ENCODE data around the gene ATP8B4. TPM values are rescaled to one million over a fixed set of nuclear protein-coding genes. Genes with fewer than 3 reads are reported as not detected.
"Not testable (repeated sequence)": the region's sequence is repeated elsewhere in the genome, so short reads cannot be mapped to it uniquely, and the experiment has no call there.

ATP8B4 gene
- total RNA-seq, 6 experiments from 2014 or later = 0.31 to 1.6 (median 0.91) TPM

- no peak for TF ChIP-seq CTCF (IDR thresholded peaks at IDR 0.05)
- H3K4me1 Mint-ChIP-seq (ENCODE audit: low read depth) = peaks cover 10% of the 10 kb centered on the region
- no peak for DNase-seq
- no peak overlapping the region for H3K27ac Mint-ChIP-seq
- H3K4me3 Mint-ChIP-seq = no peak overlapping the region
- peaks cover 4% of the 10 kb centered on the region; the same call in 1 of the 2 replicates for H3K27me3 Mint-ChIP-seq (ENCODE audit: insufficient read depth)
- H3K36me3 Mint-ChIP-seq (ENCODE audit: low read depth) = peaks cover 4% of the 10 kb centered on the region; the same call in 1 of the 2 replicates
- no peaks in the 10 kb centered on the region for H3K9me3 Mint-ChIP-seq
These were observed 11.9 kb downstream of the ATP8B4 start for GRCh38 chr15:50107157-50107556.

- peaks cover 4% of the 10 kb centered on the region; the same call in 1 of the 2 replicates for H3K27me3 Mint-ChIP-seq (ENCODE audit: insufficient read depth)
- TF ChIP-seq CTCF (IDR thresholded peaks at IDR 0.05) = no peak
- no peak overlapping the region for H3K4me3 Mint-ChIP-seq
- H3K9me3 Mint-ChIP-seq = no peaks in the 10 kb centered on the region
- peaks cover 4% of the 10 kb centered on the region; the same call in 1 of the 2 replicates for H3K36me3 Mint-ChIP-seq (ENCODE audit: low read depth)
- DNase-seq = no peak
- H3K27ac Mint-ChIP-seq = no peak overlapping the region
- peaks cover 10% of the 10 kb centered on the region for H3K4me1 Mint-ChIP-seq (ENCODE audit: low read depth)
These were observed 12.6 kb downstream of the ATP8B4 start for GRCh38 chr15:50106457-50106856.

GRCh38 chr15:50100486-50100885, 18.5 kb downstream of the ATP8B4 start:
- H3K4me1 Mint-ChIP-seq (ENCODE audit: low read depth) = peaks cover 12% of the 10 kb centered on the region
- H3K9me3 Mint-ChIP-seq = no peaks in the 10 kb centered on the region
- H3K27me3 Mint-ChIP-seq (ENCODE audit: insufficient read depth) = no peaks in the 10 kb centered on the region; the same call in 1 of the 2 replicates
- TF ChIP-seq CTCF (IDR thresholded peaks at IDR 0.05) = no peak
- peaks cover 4% of the 10 kb centered on the region; the same call in 1 of the 2 replicates for H3K36me3 Mint-ChIP-seq (ENCODE audit: low read depth)
- DNase-seq = no peak
- no peak overlapping the region for H3K27ac Mint-ChIP-seq
- H3K4me3 Mint-ChIP-seq = no peak overlapping the region

- H3K27ac Mint-ChIP-seq = peak overlapping the region; percentile 28; the same call in 1 of the 2 replicates
- no peak overlapping the region for H3K4me3 Mint-ChIP-seq
- no peak for DNase-seq
- peaks cover 12% of the 10 kb centered on the region for H3K4me1 Mint-ChIP-seq (ENCODE audit: low read depth)
- no peaks in the 10 kb centered on the region; the same call in 1 of the 2 replicates for H3K27me3 Mint-ChIP-seq (ENCODE audit: insufficient read depth)
- peaks cover 4% of the 10 kb centered on the region; the same call in 1 of the 2 replicates for H3K36me3 Mint-ChIP-seq (ENCODE audit: low read depth)
- H3K9me3 Mint-ChIP-seq = no peaks in the 10 kb centered on the region
- no peak for TF ChIP-seq CTCF (IDR thresholded peaks at IDR 0.05)
These were observed 20.5 kb downstream of the ATP8B4 start for GRCh38 chr15:50098545-50098944.

GRCh38 chr15:50095938-50096821, 22.9 kb downstream of the ATP8B4 start:
- H3K9me3 Mint-ChIP-seq = no peaks in the 10 kb centered on the region
- peaks cover 12% of the 10 kb centered on the region for H3K4me1 Mint-ChIP-seq (ENCODE audit: low read depth)
- no peak overlapping the region for H3K27ac Mint-ChIP-seq
- H3K4me3 Mint-ChIP-seq = no peak overlapping the region
- H3K36me3 Mint-ChIP-seq (ENCODE audit: low read depth) = no peaks in the 10 kb centered on the region
- H3K27me3 Mint-ChIP-seq (ENCODE audit: insufficient read depth) = no peaks in the 10 kb centered on the region
- DNase-seq = no peak
- TF ChIP-seq CTCF (IDR thresholded peaks at IDR 0.05) = no peak

- not testable (repeated sequence) for H3K4me1 Mint-ChIP-seq (ENCODE audit: low read depth)
These were observed 29.6 kb downstream of the ATP8B4 start for GRCh38 chr15:50089386-50089785.

More at GRCh38 chr15:50089386-50089785, 29.6 kb downstream of the ATP8B4 start:
- H3K27ac Mint-ChIP-seq; H3K36me3 Mint-ChIP-seq (ENCODE audit: low read depth); DNase-seq; H3K9me3 Mint-ChIP-seq; H3K27me3 Mint-ChIP-seq (ENCODE audit: insufficient read depth); H3K4me3 Mint-ChIP-seq: not testable (repeated sequence)

All from HFFc6 (cell line).